Endometrium (tissue), 2 donors: ENCODE data around the gene RXRB.

Experiments
- FAIRE-seq: peaks from 2 replicates; lab custom pipeline; 2012; peaks lifted over from hg19 to GRCh38; lab: Jason Lieb, UNC
- donor health status: control.
- donor health status: control.

RXRB gene

DNA sequence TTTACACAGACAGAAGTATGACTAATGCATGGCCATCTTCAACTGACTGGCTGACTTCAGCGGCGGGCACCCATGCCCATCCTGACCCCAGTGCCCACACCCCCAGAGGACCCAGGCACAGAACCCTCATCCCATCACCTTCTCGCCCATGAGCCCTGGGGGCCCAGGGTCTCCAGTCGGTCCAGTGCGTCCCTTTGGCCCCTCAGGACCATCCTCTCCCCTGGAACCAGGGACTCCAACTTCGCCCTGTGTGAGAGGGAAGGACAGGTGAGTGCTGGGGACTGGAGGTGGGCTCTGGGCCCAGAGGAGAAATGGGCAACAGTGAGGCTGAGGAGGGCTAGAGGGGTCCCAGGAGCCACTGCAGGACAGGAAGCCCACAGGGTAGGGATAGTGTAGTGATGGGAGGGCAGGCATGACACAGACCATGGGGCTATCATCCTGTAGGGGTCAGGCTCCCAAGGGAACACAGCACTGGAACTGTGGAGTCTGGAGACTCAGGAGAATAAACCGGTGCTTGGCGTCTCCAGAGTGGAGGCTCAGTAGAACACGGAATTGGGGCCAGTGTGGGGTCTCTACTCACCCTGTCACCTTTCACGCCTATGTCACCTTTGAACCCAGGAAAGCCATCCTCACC lies 24.9 kb downstream of the RXRB start:
- no peak for FAIRE-seq

DNA sequence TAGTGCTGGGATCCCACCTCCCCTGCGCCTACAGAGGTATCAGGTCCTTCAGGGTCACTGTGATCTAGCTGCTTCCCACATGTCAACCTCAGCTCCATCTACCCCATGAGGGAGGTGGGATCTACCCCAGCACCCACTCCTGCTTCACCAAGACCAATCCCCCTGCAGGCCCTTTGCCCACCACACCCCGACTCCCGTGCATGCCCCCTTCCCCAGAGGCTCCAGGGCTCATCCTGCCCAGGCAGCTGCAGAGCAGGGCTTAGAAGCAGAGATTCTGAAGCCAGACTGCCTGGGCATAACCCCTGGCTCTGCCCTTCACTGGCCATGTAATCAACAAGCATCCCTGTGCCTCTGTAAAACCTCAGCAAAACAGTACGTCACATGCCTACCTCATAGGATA lies 25.7 kb downstream of the RXRB start:
- no peak for FAIRE-seq

DNA sequence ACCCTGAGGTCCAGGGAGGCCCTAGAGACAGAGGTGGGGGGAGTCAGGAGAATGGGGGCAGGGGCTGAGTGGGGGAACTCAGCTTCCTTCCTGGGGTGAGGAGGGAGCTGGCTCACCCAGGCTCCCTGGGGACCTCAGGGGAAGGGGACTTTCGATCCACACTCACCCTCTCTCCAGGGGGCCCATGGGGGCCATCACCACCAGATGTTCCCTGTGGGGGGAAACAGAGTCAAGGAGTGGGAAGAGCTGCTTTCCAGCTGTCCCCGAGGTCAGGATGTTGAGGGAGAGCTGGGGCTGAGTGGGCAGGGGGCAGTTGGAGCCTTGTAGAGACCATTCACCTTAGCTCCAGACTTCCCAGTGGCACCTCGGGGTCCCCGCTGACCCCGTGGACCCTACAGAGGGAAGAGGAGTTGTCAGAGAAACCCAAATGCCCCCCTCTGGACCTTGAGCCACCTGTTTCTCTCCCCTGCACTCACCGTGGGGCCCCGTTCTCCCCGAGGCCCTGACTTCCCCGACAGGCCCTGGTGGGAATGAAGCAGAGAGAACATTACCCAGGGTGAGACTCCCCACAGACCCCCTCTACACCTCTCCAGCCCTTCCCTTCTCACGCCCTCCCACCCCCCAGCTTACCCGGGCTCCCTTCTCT lies 26.8 kb downstream of the RXRB start:
- no peak for FAIRE-seq

DNA sequence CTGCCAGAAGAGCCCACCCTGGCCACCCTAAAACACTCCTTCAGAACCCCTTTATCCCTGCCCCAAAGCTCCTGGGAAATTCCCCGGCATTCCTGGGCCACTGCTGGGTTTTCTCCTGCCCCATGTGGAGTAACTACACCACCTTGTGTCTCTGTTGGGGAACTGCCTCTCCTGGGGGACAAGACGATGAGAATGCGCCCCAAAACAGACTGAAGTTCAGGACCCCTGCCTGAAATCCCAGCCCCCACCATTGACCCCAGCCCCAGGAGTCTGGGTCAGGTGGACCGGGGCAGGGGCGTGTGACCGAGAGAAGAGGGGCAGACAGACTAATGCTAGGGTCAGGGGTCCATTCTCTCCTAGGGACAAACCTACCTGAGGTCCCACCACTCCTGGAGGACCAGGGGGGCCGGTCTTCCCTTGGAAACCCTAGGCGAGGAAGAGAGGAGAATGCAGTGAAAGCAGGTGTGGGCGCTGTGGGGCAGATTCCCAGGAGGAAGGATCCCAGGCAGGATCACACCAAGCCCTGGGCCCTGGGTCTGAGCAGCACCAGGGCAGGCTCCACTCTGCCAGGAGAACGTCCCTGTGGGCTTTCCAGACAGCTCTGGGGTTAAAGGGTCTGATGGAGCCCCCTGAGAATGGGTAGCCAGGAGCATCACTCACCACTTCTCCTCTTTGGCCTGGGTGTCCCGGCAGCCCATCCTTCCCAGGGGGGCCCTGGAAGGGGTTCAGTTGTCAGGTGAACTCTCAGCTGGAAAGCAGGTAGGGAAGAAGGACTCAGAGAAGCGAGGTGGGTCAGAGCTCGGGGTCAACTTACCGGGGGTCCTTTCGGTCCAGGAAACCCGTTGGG lies 27.6 kb downstream of the RXRB start:
- no peak for FAIRE-seq

DNA sequence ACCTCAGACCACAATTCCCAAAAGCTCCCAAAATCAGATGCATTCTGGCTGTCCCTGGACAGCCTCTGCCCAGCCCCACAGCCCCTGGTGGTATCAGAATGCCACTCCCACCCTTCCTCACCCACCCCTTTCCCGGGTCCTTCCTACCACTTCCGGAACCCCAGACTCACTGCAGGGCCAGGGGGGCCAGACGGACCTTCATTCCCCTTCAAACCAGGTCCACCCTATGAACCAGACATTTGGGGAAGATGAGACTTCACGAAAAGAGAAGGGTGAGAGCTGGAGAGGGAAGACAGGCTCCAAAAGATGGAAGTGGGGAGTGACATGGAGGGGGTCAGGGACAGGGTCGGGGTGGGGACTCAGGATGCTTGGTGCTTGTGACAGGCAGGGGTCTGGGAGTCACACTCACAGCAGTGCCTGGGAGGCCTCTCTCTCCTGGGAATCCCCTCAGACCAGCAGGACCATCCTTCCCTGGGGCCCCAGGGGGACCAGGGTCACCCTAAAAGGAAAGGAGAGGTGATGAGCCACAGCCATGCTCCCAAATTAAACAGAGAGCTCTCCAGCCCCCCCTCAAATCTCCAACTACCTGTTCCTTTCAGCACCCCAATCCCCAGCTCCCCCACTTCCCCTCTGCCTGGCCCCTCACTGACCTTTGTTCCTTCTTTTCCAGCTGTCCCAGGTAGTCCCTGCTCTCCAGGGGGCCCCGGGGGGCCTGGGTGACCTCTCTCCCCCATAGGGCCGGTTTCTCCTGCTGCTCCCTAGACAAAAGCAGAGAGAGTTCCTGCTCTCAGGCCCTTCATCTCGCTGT lies 28.4 kb downstream of the RXRB start:
- no peak for FAIRE-seq

DNA sequence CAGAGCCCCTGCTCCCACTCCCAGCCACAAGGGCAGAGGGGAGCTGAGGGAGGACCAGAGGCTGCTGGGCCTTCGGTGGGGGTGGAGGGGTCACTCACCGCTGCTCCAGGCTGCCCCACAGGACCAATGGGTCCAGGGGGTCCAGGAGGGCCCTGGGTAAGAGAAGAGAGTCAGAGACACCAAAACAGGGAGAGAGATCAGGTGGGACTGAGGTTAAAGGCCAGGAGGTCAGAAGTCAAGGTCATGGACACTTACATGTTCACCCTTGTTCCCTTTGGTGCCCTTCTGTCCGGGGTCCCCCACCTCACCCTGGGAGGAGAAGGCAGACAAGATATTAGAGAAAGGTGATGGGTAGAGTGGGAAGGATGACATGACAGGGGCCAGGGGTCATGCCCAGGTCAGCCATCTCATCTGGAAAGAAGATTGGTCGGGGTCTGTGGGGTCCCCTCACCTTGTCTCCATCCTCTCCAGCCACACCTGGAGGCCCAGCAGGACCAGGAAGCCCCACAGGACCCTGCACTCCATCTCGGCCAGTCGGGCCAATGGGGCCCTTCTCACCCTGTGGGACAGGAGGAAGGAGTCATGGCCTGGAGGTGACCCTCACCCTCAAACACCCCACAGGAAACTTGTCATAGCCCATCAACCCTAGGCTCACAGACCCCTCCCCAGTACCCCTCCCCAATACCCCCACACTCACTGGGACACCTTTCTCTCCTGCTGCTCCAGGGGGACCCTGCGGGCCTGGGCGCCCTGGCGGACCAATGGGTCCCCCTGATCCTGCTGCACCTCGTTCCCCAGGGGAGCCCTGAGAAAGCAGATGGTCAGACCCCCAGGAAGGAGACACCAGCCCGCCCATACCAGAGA lies 29.2 kb downstream of the RXRB start:
- FAIRE-seq: no peak

DNA sequence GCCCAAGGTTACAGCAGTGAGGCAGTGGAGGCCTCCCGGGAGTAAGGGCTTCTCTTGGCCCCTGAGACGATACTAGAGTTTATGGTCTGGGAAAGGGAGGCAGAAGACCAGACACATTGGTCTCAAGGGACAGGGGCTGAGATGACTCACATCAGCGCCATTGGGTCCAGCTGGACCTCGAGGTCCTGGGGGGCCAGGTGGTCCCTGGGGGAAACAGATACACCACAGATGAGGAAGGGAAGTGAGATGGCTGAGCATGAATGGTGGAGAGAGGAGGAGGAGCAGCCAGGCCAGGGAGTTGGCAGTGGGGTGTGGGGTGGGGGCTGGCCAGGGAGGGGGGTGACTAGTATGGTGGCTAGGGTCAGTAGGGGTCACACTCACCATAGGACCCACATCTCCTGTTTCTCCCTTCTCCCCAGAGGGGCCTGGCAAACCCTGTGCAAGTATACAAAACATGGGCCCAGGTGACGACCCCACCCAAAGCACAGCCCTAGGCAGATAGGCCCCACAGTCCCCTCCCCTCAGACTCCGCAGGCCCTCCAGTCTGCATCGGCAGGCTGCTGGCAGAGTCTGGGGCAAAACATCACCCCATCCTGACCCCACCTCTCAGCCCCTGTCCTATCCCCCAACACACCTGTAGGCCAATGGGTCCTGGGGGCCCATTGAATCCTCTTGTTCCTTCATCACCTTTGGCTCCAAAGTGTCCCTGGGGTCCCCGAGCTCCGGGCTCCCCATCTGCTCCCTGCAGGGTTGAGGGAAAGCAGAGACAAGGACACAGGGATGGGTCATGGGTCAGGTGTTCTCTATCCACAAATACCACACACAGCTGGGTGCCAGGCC lies 30.1 kb downstream of the RXRB start:
- no peak for FAIRE-seq

DNA sequence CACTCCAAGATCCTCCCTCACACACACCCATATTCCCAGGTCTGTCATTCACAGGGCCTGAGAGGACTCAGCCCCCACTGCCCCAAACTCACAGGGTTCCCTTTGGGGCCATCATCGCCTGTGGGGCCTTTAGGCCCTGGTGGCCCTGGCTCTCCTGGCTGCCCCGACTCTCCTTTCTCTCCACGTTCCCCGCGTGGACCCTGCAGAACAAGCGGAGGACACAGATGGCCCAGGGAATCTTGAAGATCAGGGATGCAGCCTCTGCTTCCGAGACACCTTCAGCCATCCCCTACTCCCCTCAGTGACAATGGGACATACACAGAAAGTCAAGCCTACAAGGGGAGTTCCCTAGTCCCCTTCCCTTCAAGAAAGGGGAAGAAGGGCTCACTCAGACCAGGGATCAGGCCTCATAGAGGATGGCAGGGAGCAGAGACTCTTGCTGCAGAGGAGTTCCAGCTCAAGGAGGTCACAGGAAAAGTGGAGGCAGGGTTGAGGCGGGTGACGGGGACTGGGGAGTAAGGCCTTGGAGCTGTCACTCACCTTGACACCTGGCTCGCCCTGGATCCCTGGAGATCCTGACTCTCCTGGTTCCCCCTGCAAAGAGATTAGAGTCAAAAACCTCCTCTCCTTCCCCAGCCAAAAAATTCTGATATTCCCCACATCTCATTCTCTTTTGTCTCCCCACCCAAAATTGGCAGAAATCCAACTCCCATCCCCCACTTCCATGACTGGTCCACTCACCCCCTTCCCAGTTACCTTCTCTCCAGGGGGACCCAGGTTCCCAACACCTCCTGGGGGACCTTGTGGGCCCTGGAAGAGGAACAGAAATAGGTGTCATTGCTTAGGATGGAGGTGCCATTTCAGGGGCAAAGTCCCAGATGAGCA lies 30.9 kb downstream of the RXRB start:
- FAIRE-seq: no peak

DNA sequence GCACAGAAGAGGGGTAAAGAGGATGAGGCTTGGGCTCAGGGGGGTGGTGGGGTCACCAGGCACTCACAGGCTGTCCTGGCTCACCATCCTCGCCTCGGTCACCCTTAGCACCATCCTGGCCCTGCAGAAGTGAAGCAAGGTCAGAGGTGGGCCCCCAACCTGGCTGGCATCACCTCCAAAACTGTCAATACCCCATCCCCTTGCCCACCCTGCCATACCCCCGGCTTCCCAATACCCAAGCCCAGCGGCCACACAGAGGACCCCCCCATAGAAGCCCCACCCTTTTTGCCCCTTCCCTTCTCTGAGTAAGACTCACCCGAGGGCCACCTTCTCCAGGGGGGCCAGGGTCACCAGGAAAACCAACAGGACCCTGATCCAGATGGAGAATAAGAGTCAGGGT lies 31.8 kb downstream of the RXRB start:
- no peak for FAIRE-seq

DNA sequence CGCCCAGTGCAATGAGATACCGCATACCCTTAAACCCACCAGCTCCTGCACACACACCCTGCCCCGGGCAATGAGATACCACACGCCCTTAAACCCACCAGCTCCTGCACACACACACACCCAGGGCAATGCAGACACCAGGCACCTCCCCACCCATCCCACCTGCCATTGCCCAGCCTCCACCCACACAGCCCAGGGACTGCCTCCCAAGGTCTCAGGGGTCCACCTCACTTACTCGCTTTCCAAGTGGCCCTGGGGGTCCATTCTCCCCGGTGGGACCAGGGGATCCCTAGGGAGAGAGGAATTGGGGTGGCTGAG lies 32.2 kb downstream of the RXRB start:
- FAIRE-seq: no peak

DNA sequence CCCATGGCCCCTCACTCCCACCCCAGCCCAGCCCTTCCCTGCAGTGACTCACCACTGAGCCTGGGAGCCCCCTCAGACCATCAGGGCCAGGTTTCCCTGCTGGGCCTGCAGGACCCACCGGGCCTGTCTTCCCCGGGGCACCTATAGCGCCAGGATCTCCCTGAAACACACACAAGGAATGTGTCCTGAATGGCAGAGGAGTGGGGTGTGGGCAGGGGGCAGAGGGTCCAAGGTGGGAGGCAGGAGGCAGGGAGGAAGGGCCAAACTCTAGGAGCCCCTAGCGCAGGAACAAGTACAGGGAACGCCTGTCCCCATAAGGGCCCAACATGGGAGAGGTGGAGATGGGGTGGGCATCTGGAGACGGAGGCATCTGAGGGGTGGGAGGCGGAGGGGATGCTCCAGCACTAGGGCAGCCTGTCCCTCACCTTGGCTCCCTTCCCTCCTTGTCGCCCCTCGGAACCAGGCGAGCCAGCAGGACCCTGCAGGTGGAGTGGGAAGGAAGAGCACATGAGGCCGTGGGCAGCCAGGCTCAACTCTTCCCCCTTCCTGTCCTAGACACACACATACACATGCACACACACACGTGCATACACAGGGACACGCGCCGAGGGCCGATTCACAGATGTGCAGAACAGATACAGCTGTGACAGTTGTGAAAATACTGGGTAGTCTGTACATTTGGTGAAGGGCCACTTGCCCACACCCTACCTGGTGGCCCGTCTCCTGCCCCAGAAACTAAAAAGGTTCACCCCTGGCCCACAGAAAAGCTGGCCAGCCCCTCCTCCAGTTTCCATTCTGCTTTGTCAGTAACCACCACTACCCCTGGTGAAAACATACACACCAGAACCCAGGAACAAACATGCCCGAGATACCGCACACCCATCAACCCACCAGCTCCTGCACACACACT lies 32.8 kb downstream of the RXRB start:
- FAIRE-seq: no peak

DNA sequence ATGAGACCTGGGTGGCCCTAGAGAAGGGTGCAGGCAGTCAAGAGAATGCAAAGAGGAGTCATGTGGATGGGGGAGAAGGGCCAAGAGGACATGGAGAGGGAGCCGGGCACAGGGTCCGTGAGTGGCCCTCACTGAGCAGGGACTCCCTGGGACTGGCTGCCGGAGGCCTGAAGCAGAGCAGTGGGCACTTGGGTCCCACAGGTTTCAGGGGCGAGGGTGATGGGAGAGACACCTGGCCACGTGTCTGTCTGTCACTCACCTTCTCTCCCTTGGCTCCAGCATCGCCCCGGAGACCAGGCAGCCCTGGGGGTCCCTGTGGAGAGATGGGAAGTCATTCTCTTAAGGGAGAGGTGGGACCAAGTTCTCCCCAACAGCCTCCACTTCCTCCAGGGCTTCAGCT lies 33.7 kb downstream of the RXRB start:
- no peak for FAIRE-seq

DNA sequence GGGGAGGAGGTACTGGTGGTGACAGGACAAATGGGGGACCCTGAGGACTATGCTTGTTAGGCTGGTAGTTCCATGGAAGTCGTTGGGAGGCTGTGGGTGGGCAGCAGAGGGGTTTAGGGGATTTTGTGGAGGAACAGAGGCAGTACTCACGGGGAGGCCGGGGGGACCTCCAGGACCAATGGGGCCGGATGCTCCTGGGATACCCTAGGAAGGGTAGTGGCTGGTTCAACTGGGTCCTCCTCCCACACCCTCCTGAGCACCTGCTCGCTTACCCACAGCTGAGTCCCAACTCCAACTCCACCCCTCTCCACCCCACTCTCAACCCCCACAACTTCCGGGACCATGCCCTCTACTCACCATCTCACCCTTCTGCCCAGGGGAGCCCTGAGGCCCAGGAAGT lies 34.1 kb downstream of the RXRB start:
- FAIRE-seq: no peak

DNA sequence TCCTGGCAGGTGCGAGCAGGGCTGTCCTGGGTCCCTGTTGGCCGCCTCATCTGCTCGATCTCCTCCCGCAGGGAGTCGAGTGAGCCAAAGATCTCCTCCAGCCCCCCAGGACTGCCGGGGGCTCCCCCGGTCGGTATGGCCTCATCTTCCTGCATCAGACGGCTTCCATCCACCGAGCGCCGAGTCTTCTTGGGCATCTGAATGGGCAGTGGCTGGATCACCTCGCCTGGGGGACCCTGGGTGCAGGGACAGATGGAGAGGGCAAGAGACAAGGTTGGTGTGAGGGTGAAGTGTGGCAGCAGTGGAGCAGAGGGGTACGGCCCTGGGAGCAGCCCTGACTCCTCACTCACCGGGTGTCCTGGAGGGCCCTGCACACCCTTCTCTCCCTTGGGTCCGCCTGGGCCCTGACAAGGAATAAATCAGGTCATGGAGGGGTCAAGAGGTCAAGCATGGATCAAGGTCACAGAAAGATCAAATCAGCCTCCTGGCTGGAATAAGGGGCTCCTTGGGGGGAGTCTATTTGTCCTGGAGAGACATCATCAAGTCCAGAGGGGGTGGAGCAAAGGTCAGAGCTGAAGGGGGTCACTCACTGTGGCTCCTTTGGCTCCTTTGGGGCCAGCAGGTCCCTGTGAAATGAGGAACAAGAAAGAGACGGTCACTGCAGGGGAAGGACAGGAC lies 34.7 kb downstream of the RXRB start:
- FAIRE-seq: no peak

DNA sequence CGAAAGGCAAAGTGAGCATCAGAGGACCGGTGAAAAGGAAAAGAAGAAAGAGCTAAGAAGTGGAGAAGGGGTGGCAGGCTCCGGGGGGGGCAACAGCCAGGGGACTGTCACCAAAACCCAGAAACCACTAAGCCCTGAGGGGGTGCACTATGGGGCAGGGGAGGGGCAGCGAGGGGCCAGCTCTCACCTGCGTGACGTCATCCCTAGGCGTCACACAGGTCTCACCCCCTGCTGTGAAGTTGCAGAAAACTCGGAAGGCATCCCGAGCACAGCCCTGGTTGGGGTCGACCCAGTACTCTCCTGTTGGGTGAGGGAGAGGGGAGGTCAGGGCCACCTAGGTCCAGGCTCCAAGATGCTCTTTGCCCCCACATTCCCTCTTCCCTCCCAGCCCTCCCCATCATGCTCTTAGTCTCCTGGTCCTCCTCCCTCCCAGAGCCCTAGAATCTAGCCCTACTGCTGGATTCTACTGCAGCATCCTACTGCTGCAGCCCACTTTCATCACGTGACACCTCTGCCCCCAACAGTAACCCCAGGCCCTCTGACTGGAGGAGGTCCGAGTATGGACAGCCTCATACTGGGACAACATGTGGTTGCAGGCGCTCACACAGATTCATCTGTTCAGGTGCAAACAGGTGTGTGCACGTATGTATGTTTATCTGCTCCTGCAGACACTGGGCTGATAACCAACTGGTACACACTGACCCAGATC lies 35.6 kb downstream of the RXRB start:
- no peak for FAIRE-seq

DNA sequence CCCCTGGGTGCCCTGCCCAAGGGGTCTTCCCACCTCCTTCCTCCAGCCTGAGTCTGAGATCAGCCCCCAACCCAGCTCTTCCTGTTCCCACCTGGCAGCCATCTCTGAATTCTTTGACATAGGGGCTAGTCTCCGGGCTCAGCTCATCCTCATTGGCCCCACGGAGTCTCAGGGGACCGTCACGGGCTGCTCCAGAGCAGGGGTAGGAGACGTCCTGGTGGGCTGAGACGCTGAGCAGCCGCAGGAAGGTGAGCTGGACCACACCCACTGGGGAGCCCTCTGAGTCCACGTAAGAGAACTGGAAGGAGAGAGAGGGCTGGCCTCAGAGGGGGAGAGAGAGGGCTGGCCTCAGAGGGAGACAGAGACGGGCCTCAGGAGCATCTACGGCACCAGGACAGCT lies 36.3 kb downstream of the RXRB start:
- FAIRE-seq: no peak

DNA sequence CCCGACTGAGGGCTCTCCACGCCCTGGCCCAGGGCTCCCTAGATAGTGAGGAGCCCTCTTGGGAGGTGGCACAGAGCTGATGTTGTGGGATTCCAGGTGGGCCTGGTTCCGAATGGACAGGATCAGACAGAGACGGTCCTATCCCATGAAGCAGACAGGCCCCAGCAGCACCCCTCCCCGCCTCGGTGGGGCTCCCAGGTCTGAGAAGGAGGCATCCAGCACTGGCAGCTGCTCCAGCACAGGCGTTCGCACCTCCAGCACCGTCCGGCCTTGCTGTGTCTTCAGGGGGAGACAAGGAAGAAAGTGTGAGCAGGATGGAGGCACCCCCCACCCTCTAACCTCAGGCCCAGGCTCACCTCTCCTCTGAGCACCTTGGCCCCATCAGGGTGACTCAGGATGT lies 36.9 kb downstream of the RXRB start:
- no peak for FAIRE-seq
